Measurements from ENCODE around the gene TMEM132D. TPM values are rescaled to one million over a fixed set of nuclear protein-coding genes. Genes with fewer than 3 reads are reported as not detected.

The TMEM132D gene
- total and polyA plus RNA-seq, 2 experiments from 2014 or later, result not detected

- Histone ChIP-seq H3K36me3 (ENCODE audit: low read depth) (no peaks in the 10 kb centered on the region), H3K9me3 (ENCODE audit: low read depth) (no peaks in the 10 kb centered on the region), H4K20me1 (ENCODE audit: insufficient read depth) (no peaks in the 10 kb centered on the region), H3K79me2 (ENCODE audit: insufficient read depth) (no peaks in the 10 kb centered on the region), H3K27me3 (replicated peaks; ENCODE audit: insufficient read depth) (no peaks in the 10 kb centered on the region), H3F3A (ENCODE audit: insufficient read depth) (no peaks in the 10 kb centered on the region), H3K27ac (no peak overlapping the region), H3K4me1 (ENCODE audit: insufficient read depth) (no peaks in the 10 kb centered on the region), H3K4me3 (no peak overlapping the region), H3K9me2 (ENCODE audit: insufficient read depth) (no peaks in the 10 kb centered on the region), H3K4me2 (ENCODE audit: unreplicated experiment) (no peak overlapping the region), H3K9ac (no peak overlapping the region), H2AFZ (no peak overlapping the region)
- no peak for DNase-seq
- TF ChIP-seq EZH2phosphoT487 (IDR thresholded peaks at IDR 0.05; ENCODE audit: insufficient read depth, low read depth), result no peak
- no peak for TF ChIP-seq EZH2 (IDR thresholded peaks at IDR 0.05; ENCODE audit: insufficient read depth, poor library complexity, severe bottlenecking)
- in situ Hi-C loops (cut with MboI), result no loop called here
- WGBS, 2 experiments (ENCODE audit: low coverage in 1 of 2, low lambda C conversion rate in 2 of 2, missing lambda C conversion rate in 2 of 2), result 26 to 27% methylated on average over 6 of the region's 6 CpGs
Observed at GRCh38 chr12:129379076-129379804, 524.6 kb downstream of the TMEM132D start.

GRCh38 chr12:129378496-129378895 lies 525.3 kb downstream of the TMEM132D start:
- no peaks in the 10 kb centered on the region for H3K27me3 ChIP-seq (replicated peaks; ENCODE audit: insufficient read depth)
- H3K9me3 ChIP-seq (ENCODE audit: low read depth), result no peaks in the 10 kb centered on the region
- H3K27ac ChIP-seq, result no peak overlapping the region
- no peak for DNase-seq
- no peak overlapping the region for H2AFZ ChIP-seq
- H3K9ac ChIP-seq, result no peak overlapping the region
- no peaks in the 10 kb centered on the region for H4K20me1 ChIP-seq (ENCODE audit: insufficient read depth)
- H3K4me2 ChIP-seq (ENCODE audit: unreplicated experiment), result no peak overlapping the region
- TF ChIP-seq EZH2 (IDR thresholded peaks at IDR 0.05; ENCODE audit: insufficient read depth, poor library complexity, severe bottlenecking), result no peak
- TF ChIP-seq EZH2phosphoT487 (IDR thresholded peaks at IDR 0.05; ENCODE audit: insufficient read depth, low read depth), result no peak
- in situ Hi-C loops (cut with MboI), result no loop called here
- H3K79me2 ChIP-seq (ENCODE audit: insufficient read depth), result no peaks in the 10 kb centered on the region
- no peaks in the 10 kb centered on the region for H3K36me3 ChIP-seq (ENCODE audit: low read depth)
- H3F3A ChIP-seq (ENCODE audit: insufficient read depth), result no peaks in the 10 kb centered on the region
- 12 to 21% methylated on average over 5 of the region's 5 CpGs for WGBS, 2 experiments (ENCODE audit: low coverage in 1 of 2, low lambda C conversion rate in 2 of 2, missing lambda C conversion rate in 2 of 2)
- H3K4me1 ChIP-seq (ENCODE audit: insufficient read depth), result no peaks in the 10 kb centered on the region
- H3K4me3 ChIP-seq, result no peak overlapping the region
- no peaks in the 10 kb centered on the region for H3K9me2 ChIP-seq (ENCODE audit: insufficient read depth)

- 4 to 6% methylated on average over 4 of the region's 4 CpGs for WGBS, 2 experiments (ENCODE audit: low coverage in 1 of 2, low lambda C conversion rate in 2 of 2, missing lambda C conversion rate in 2 of 2)
- H3K4me3 ChIP-seq, result no peak overlapping the region
- no peaks in the 10 kb centered on the region for H3K27me3 ChIP-seq (replicated peaks; ENCODE audit: insufficient read depth)
- DNase-seq, result no peak
- TF ChIP-seq EZH2phosphoT487 (IDR thresholded peaks at IDR 0.05; ENCODE audit: insufficient read depth, low read depth) (no peak), EZH2 (IDR thresholded peaks at IDR 0.05; ENCODE audit: insufficient read depth, poor library complexity, severe bottlenecking) (no peak)
- H3K9ac ChIP-seq, result no peak overlapping the region
- no peak overlapping the region for H2AFZ ChIP-seq
- no peaks in the 10 kb centered on the region for H3F3A ChIP-seq (ENCODE audit: insufficient read depth)
- no peaks in the 10 kb centered on the region for H3K36me3 ChIP-seq (ENCODE audit: low read depth)
- H3K79me2 ChIP-seq (ENCODE audit: insufficient read depth), result no peaks in the 10 kb centered on the region
- in situ Hi-C loops (cut with MboI), result no loop called here
- H3K9me3 ChIP-seq (ENCODE audit: low read depth), result no peaks in the 10 kb centered on the region
- H3K4me2 ChIP-seq (ENCODE audit: unreplicated experiment), result no peak overlapping the region
- H3K4me1 ChIP-seq (ENCODE audit: insufficient read depth), result no peaks in the 10 kb centered on the region
- H4K20me1 ChIP-seq (ENCODE audit: insufficient read depth), result no peaks in the 10 kb centered on the region
- no peaks in the 10 kb centered on the region for H3K9me2 ChIP-seq (ENCODE audit: insufficient read depth)
- H3K27ac ChIP-seq, result no peak overlapping the region
Observed at GRCh38 chr12:129373746-129374145, 530.1 kb downstream of the TMEM132D start.

- H4K20me1 ChIP-seq (ENCODE audit: insufficient read depth), result no peaks in the 10 kb centered on the region
- TF ChIP-seq EZH2 (IDR thresholded peaks at IDR 0.05; ENCODE audit: insufficient read depth, poor library complexity, severe bottlenecking), result no peak
- no peak for TF ChIP-seq EZH2phosphoT487 (IDR thresholded peaks at IDR 0.05; ENCODE audit: insufficient read depth, low read depth)
- WGBS, 2 experiments (ENCODE audit: low coverage in 1 of 2, low lambda C conversion rate in 2 of 2, missing lambda C conversion rate in 2 of 2), result 2 to 8% methylated on average over 3 of the region's 3 CpGs
Observed at GRCh38 chr12:129372876-129373275, 530.9 kb downstream of the TMEM132D start.

More at GRCh38 chr12:129372876-129373275, 530.9 kb downstream of the TMEM132D start:
- Histone ChIP-seq H3K27me3 (replicated peaks; ENCODE audit: insufficient read depth) (no peaks in the 10 kb centered on the region), H3K79me2 (ENCODE audit: insufficient read depth) (no peaks in the 10 kb centered on the region), H3F3A (ENCODE audit: insufficient read depth) (no peaks in the 10 kb centered on the region), H3K9ac (no peak overlapping the region), H3K4me2 (ENCODE audit: unreplicated experiment) (no peak overlapping the region), H3K9me3 (ENCODE audit: low read depth) (no peaks in the 10 kb centered on the region), H3K4me3 (no peak overlapping the region), H2AFZ (no peak overlapping the region), H3K27ac (no peak overlapping the region), H3K36me3 (ENCODE audit: low read depth) (no peaks in the 10 kb centered on the region), H3K9me2 (ENCODE audit: insufficient read depth) (no peaks in the 10 kb centered on the region), H3K4me1 (ENCODE audit: insufficient read depth) (no peaks in the 10 kb centered on the region)
- DNase-seq, result no peak
- in situ Hi-C loops (cut with MboI), result no loop called here

Data from GM23248 (cell line).